Measurements from ENCODE around the gene ACTR3.

The ACTR3 gene

DNA sequence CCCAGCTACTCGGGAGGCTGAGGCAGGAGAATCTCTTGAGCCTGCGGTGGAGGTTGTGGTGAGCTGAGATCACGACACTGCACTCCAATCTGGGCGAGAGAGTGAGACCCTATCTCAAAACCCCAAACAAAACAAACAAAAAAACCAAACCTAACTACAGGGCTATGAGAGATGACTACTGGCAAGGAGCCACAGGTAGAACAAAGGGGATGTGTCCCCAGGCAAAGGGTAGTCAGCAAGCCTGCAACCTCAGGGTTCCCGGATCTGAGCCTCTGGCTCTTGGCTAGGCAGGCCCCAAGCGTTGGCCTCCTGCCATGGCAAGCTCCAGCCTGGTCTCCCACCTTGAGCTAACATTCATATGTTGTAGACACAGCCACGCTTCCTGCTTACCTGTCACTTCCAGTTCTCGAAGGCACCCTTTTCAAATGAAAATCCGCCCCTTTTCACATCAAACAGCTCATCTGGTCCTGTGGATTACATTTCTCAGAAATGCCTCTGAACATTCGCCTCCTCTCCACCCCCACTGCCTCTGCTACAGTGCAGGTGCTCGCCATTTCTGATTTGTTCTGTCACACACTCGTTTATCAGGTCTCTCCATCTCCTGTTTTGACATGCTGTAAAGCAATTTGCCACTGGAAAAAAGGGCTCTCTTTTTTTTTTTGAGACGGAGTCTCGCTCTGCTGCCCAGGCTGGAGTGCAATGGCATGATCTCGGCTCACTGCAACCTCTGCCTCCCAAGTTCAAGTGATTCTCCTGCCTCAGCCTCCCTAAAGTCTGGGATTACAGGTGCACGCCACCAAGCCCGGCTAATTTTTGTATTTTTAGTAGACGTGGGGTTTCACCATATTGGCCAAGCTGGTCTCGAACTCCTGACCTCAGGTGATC is 13.1 kb upstream of the ACTR3 start:
- peak; percentile 51 for DNase-seq

DNA sequence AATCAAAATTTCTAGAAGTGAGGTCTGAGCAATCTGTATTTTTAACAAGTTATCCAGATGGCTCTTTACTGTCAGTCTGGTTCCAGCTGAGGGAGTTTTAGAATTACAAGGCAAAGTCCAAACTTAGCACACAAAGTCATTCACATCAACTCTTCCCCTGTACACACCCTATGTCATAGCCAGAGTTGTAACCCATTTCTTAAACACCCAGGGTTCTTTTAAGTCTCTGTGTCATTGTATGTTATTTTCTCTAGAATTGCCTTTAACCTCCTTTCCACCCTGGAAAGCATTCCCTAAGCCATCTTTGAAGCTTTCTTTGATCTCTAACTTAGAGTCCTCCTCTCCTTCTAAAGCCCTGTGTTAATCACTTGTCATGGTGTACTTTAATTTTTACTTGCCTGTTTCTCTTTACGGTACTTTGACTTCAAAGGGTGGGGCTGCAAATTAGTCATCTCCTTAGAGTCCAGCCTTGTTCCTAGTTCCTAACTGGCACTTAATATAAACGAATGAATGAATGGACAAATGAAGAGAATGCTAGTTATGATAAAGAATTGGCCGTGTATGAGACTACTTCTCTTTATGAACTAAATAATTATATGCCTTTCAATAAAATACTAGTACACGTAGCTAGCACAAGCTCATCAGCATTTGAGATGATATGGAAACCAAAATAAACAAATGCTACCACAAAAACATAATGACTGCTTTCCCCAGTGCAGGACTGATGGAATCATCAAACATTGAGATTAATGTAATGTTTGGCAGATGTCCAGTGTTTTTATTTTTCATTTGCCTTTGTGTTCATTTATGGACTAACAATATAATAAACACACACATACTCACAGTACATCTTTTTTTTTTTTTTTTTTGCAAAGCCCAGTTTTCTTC is 11.9 kb upstream of the ACTR3 start:
- DNase-seq, result no peak

DNA sequence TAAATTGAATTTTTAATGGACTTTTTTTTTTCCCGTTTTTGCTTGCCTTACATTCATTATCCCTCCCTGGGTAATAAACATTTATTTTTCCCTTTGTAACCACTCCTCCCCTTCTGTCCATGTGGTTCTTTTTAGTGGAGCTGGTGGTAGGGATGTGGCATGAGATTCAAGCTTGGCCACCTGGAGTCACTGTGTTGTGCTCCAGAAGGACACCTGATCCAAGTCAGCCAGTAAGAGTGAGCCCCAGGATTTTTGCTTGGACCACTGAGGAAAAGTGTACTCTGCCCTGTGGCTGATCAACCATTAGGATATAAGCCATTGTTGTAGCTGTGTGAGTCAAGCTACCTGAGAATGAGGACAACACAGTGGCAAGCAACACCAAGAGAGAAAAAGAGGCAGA is 11.1 kb upstream of the ACTR3 start:
- DNase-seq, result no peak

DNA sequence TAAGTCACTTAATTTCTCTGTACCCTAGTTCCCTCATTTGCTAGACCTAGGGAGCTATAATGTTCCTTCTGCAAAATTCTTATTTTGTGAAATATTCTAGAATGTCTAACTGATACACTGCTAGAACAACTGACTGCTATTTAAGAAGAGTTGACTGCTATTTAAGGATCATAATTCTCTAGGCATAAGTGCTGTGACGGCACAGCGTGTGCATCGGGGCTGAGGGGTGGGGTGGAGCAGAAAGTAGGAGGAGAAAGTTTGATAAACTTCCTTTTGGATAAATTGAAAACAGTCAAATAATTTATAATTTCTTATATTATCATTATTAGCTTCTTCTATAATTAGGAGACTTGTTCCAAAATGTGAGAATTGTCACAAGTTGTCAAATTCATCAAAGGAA is 10.4 kb upstream of the ACTR3 start:
- DNase-seq, result no peak

DNA sequence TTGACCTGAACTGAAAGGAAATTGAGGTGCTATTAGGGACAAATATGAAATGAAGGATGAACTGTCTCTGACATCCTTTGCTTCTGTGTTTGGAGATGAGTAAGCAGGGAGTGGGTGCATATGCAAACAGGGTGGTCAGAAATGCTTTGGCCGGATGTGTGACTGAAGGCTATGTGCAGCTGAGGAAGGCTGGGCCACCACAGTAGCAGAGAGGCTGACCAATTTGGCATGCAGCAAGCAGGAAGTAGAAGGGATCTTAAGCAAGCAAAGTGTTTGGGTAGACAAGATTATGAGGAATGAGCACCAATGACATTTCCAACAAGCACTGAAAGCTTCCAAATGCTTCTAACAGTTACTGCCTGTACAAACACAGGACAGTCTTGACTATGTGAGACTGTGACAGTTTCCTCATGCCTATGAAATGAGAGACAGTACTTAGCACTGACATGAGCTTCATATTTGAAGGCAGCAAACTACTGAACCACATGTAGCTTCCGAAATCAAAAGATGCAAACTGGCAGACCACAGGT is 3.3 kb upstream of the ACTR3 start:
- no peak for DNase-seq

DNA sequence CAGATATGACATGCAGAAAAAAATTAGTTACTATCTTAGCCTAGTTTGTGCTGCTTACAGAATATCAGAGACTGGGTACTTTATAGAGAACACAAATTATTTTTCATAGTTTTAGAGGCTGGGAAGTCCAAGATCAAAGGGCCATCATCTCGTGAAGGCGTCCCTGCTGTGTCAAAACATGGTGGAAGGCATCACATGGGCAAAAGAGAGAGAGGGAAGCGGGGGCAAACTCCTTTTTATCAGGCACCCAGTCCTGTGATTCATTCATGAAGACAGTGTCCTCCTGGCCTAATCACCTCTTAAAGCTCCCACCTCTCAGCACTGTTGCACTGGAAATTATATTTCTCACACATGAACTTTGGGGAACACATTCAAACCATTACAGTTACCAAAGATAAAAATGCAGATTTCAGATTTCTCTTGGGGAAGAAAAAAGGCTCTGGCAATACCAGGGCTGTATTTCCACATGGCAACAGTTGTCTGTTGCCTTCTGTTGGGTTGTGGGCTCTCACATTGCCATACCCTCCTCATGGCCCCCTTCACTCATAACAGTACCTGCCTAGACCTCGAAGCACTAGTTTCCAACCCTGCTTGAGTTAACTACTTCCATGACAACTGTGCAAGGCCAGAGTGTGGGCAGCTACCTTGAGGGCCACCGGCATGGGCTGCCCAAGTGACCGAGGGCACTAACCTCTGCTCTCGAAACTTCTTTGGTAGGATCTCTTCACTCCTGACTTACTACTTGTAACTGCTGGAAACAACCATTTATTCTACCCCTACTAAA is 2.7 kb upstream of the ACTR3 start:
- no peak for DNase-seq

DNA sequence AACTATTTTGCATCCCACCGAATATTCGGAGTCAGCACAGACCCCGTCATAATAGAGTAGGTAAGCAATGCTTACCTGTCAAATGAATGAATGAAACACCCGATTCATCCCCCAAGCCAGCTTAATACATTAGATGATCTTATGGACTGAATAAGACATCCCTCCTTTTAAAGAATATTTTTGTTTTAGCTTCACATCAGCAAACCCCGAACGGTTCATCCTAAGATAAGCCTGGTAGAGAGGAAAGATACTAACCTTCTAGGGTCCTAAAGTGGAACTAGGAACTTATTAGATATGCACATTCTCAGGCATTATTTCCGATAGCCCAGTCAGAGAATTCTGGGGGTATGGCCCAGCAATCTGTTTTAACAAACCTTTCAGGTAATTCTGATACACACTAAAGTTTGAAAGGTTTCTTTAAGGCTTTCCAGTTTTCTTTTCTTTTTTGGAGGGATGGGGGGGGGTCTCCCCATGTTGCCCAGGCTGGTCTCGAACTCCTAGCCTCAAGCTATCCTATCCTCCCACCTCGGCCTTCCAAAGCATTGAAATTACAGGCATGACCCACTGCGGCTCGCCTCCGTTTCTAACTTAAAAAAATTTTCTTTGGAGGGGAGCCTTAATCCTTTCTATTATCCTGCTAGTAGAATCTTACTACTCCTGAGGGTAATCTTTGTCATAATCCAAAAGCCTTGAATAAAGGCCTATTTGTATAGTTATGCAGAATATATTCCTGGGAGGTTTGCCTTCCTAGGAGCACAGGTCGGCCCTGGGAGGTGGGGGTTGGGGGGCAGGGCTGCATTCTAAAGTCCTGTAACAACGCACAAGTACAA is 1.0 kb upstream of the ACTR3 start:
- DNase-seq, result no peak

DNA sequence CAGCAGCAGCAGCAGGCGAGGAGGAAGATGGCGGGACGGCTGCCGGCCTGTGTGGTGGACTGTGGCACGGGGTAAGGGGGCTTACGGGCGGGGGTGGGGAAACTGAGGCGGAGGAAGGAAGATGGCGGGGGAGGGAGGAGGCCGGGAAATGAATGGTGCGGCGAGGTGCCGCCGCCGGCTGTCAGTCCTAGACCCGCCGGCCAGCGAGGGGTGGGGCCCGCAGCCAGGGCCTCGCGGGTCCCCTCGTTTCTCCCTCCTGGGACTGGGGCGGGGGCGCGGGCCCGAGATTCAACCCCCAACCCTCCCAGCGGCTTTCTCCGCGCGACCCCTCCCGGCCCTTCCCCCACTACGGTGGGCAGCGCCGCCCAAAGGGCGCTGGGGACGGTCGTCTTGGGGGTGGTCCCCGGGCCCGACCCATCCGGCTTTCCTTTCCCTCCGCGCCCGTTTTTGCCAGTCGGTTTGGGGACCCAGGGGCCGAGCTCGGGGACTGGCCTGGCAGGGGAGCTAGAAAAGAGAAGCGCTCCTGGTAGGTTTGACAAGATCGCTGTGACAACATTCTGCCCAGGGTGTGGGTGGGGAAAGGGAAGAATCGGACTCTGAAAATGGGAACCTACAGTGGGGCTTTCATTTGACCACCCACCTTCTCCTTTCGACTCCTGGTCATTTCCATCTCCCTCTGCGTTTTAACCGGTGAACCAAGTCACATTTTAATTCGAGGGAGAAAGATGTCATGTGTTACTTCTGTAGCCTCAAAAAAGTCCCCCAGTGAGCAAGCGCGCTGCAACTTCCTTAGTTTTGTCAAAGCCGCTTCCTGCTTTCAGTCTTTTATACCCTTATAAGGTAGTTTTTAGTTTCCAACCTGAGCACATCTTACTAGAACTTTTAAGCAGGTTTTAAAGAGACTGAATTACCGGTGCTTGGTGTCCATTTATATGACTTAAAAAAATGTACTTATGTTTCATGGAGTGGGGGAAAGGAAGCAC is 655 bp downstream of the ACTR3 start:
- DNase-seq, result peak; percentile 59

DNA sequence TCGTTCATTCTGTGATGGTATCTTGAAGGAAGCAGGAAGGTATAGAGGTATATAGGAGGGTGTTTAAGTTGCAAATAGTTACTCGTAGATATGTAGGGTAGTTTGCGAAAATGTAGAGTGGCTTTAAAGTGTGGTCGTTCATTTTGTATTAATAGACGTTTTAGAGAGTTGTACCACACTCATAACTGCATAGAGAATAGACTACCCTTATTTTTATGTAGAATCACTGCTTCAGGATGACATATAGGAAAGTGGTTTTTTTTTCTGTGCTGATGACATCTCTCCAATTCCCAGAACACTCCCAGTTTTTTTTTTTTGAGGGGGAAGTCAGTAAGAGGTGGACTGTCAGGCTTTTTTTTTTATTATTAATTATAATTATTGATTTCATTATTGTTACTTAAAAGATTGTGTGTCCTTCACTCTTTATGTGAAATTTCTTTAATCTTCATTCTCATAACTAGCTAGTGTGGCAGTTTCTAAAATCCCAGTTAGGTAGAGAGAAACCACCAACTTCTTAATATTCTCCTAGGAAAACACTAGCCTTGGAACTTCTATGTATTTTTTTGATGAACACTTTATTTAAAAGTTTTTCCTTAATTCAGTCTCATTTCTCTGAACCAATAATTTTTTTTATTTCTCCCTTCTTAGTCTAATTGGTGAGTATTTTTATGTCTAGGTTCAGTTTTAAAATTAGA is 1.5 kb downstream of the ACTR3 start:
- DNase-seq, result no peak

DNA sequence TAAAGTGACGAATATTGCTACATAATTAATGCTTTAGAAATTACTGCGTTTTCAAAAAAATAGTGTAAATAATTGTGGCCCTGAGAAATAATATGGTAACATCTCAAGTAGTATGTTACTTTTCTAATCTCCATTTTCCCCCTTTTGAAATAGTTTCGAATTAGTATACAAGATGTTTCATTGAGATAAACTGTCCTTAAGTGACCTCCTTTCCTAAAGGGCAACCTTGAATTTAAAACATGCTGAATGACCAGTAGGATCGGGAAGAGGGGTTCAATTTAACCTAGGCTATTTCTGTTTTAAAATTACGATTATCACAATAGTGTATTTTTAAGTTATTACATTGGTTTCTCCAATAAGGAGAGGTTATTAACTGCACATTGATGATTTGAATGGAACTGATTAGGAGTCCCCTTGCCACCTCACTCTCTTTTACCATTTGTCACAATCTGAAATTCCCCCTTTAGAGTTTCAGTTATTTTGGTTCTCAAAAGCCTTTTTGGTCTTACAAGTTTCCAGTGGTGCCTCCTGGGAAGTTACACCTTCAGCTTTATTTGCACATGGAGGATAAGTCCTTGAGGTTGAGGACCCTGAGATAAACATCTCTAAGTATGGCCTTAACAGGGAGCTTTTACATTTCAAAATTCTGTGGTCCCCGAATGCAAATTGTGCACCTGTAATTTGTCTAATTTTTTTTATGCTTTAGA is 2.3 kb downstream of the ACTR3 start:
- DNase-seq, result no peak

DNA sequence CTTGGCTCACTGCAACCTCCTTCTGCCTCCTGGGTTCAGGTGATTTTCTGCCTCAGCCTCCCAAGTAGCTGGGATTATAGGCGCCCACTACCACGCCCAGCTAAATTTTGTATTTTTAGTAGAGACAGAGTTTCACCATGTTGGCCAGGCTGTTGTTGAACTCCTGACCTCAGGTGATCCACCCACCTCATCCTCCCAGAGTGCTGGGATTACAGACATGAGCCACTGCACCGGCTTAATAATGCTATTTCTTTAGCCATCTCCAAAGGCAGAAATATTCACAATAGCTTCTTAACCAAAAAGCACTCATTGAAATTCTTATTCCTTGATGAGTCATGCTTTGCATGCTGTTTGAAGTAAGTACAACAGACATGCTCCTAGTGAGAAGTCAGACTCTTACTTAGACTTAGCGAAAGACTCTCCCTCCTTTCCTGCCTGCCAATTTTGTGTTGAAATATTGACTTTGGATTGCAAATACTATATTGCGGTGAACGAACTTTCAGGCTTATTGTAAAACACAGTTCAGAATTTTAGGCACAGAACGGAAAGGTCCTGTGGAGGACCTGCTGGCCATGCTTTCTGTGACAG is 4.4 kb downstream of the ACTR3 start:
- no peak for DNase-seq

DNA sequence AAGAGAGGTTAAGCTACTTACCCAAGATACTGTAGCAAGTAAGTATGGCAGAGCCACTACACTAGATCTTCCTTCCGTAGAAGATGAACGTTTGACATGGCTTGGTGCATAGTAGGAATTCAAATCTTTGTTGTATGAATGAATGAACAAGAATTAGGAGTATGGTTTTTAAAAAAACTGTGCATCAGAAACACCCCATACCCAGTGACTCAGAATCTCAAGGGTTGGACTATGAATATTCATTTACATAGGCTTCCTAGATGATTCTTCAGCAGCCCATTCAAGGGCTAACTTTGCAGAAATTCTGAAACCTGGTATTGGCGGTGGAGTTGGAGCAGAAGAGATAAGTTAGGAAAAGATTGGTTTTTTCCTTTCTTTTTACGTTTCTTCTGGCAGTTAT is 5.4 kb downstream of the ACTR3 start:
- no peak for DNase-seq

DNA sequence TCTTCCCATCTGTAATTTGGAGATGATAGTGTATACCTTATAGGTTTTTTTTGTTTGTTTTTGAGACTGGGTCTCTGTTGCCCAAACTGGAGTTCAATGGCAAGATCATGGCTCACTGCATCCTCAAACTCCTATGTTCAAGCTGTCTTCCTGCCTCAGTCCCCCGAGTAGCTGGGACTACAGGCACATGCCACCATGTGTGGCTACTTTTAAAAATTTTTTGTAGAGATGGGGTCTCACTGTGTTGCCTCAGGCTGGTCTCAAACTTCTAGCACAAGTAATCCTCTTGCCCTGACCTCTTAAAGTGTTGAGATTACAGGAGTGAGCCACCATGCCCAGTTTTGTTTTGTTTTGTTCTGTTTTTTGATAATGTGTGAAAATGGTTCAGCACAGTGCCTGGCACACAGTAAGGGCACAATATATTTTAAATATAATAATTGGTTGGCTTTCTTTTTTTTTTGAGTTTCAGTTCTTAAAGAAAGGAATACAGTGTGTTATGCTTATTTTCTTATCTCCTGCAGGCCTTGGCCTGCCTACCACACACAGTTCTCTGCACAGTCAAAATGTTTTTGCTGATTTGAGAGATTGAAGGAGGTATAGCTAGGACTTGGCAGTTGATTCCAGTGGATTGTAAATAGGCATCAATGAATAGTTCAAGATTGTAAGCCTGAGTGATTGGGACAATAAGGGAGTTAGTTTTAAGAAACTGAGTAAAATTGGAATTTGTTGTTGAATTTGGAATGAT is 6.1 kb downstream of the ACTR3 start:
- no peak for DNase-seq

DNA sequence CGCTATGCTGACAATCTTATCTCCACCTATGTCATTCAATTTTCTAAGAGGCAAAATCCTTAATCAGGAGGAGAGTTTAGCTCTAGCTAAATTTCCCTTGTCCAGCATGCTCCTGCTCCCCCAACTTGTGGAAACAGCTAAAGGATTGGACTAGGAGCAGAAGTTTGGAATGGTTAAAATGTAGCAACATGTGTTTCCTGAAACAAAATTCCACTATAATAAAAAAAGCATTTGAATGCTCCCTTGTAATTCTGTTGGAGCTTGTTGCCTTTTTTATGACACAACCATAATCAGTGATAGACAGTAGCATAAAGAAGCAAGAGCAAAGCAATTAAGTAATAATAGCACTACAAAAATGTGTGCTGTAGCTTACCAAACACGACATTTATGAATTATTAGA is 6.9 kb downstream of the ACTR3 start:
- no peak for DNase-seq

DNA sequence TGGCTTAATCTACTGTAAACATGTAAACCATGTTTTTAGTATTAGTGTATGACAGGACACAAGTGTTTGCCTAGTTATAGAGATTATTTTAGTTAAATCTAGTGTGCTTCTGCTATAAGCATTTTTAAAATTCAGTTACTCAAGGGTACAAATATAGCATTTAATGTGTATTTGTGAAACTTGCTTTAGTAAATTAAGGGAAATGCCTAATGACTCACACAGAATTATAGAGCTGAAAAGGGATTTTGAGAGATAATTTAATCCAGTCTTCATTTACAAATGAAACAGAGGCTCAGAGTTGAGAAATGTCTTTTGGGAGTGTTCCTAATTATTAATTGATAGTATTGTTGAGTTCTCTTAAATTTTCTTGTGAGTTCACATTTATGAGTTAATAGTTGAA is 8.2 kb downstream of the ACTR3 start:
- no peak for DNase-seq

DNA sequence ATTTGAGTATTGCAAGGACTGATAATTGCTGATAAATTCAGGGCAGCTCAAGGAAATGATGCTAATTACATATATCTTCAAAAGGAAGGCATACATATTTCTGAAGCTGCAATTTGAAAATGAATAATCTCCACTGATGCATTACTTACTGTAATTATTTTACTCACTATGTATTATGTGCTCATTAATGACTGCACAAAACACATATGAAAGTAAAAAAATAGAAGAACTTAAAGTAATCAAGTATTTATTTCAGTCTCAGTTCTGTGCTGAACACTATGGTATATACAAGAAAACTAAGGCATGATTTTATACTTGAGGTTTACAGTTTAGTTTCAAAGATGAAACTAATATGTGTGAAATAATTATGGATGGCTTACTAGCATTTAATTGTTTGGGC is 9.3 kb downstream of the ACTR3 start:
- no peak for DNase-seq

DNA sequence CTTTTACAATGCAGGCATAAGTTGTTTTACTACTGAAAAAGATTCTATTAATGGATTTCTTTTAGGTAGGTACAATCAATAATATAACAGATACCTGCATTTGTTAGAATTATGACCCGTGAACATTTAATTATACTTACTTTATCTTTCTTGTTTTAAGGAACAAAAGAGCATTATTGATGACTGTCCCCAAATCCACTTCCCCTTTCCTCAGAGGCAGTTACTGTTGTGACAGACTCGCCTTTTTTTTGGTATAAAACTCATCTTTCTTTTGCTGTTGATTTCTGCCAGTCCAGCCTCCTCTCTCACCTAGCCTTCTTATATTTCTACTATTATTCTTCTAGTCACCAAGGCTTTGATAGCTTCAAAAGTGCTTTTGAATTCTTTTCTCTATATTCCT is 12.1 kb downstream of the ACTR3 start:
- DNase-seq, result no peak

DNA sequence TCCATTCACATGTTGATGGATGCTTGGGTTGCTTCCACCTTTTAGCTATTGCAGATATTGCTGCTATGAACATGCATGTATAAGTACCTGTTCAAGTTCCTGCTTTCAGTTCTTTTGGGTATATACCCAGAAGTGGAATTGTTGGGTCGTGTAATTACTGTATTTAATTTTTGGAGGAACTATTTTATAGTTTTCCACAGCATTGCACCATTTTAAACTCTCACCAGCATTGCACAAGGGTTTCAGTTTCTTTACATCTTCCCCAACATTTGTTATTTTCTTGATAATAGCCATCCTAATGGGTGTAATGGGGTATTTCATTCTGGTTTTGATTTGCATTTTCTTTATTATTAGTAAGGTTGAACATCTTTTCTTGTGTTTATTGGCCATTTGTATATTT is 16.0 kb downstream of the ACTR3 start:
- DNase-seq, result no peak
